ENCODE measurements around the gene PLAAT4. TPM values are rescaled to one million over a fixed set of nuclear protein-coding genes. Genes with fewer than 3 reads are reported as not detected.

The PLAAT4 gene
- total RNA-seq, 1 experiment from 2014 or later = 157 TPM

- H3K36me3 Mint-ChIP-seq (ENCODE audit: insufficient read depth, unreplicated experiment) = peaks cover 67% of the 10 kb centered on the region
- BruUV-seq (replicated peaks) = no TSS peak
- H3K27ac Mint-ChIP-seq (ENCODE audit: unreplicated experiment) = peak overlapping the region; percentile 61
- intact Hi-C loops (cut with micrococcal nuclease; ENCODE audit: unreplicated experiment) = loop anchor here (2.0 to 5.0 kb wide), 2 partner anchors 45 to 88 kb away; partner anchors contain the start of gene PLAAT3
- H3K4me1 Mint-ChIP-seq (ENCODE audit: low read depth, unreplicated experiment) = peaks cover 65% of the 10 kb centered on the region
- H3K9me3 Mint-ChIP-seq (ENCODE audit: low read depth, unreplicated experiment) = no peaks in the 10 kb centered on the region
- peak overlapping the region; percentile 17 for H3K4me3 Mint-ChIP-seq (ENCODE audit: low read depth, unreplicated experiment)
- CTCF ChIA-PET = interaction anchor here (0.6 to 1.8 kb wide), 7 partner anchors 10 to 88 kb away, joined by 3 to 8 read pairs (median 3); partner anchors contain the start of gene PLAAT4
- no peak for TF ChIP-seq CTCF (IDR thresholded peaks at IDR 0.05; ENCODE audit: unreplicated experiment)
- DNase-seq = peak; percentile 62
- H3K27me3 Mint-ChIP-seq (ENCODE audit: unreplicated experiment) = no peaks in the 10 kb centered on the region
Measured at GRCh38 chr11:63567044-63567840, 30.6 kb downstream of the PLAAT4 start.

DNA sequence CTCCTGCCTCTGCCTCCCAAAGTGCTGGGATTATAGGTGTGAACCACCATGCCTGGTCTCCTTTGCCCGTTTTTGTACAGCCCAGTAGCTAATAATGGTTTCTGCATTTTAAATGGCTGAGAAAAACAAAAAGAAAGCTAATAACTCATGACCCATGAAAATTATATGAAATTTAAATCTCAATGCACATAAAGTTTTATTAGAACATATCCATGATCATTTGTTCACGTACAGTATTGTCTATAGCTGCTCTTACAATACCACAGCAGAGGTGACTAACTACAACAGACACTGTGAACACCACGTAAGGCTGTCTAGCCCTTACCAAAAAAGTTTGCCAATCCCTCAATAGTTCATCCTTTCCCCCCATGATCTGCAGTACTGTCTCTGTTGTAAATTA is 33.0 kb downstream of the PLAAT4 start:
- no peak for DNase-seq
- Mint-ChIP-seq H3K36me3 (ENCODE audit: insufficient read depth, unreplicated experiment) (peaks cover 79% of the 10 kb centered on the region), H3K27me3 (ENCODE audit: unreplicated experiment) (no peaks in the 10 kb centered on the region), H3K27ac (ENCODE audit: unreplicated experiment) (peak overlapping the region; percentile 61), H3K4me1 (ENCODE audit: low read depth, unreplicated experiment) (peaks cover 74% of the 10 kb centered on the region), H3K9me3 (ENCODE audit: low read depth, unreplicated experiment) (no peaks in the 10 kb centered on the region), H3K4me3 (ENCODE audit: low read depth, unreplicated experiment) (peak overlapping the region; percentile 12)
- CTCF ChIA-PET = no interaction called here
- no TSS peak for BruUV-seq (replicated peaks)
- TF ChIP-seq CTCF (IDR thresholded peaks at IDR 0.05; ENCODE audit: unreplicated experiment) = no peak
- intact Hi-C loops (cut with micrococcal nuclease; ENCODE audit: unreplicated experiment) = loop anchor here (5.0 kb wide), 1 partner anchor 43 kb away; the partner anchor contains the start of gene PLAAT3

DNA sequence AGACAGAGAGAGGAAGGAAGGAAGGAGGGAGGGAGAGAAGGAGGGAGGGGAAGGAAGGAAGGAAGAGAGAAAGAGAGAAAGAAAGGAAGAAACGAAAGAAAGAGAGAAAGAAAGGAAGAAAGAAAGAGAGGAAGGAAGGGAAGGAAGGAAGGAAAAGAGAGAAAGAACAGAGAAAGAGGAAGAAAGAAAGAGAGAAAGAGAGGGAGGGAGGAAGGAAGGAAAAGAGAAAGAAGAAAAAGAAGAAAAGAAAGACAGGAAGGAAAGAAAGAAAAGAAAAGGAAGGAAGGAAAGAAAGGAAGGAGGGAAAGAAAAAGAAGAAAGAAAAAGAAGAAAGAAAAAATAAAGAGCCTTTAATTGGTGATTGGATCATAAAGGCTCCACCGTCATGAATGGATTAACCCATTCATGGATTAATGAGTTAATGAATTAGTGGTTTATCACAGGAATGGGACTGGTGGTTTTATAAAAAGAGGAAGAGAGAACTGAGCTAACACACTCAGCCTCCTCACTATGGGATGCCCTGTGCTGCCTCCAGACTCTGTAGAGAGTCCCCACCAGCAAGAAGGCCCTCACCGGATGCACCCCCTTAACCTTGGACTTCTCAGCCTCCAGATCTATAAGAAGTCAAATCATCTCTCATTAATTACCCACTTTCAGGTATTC is 35.5 kb downstream of the PLAAT4 start:
- Mint-ChIP-seq H3K27me3 (ENCODE audit: unreplicated experiment) (no peaks in the 10 kb centered on the region), H3K9me3 (ENCODE audit: low read depth, unreplicated experiment) (no peaks in the 10 kb centered on the region), H3K4me3 (ENCODE audit: low read depth, unreplicated experiment) (no peak overlapping the region), H3K27ac (ENCODE audit: unreplicated experiment) (peak overlapping the region; percentile 72), H3K36me3 (ENCODE audit: insufficient read depth, unreplicated experiment) (peaks cover 89% of the 10 kb centered on the region), H3K4me1 (ENCODE audit: low read depth, unreplicated experiment) (peaks cover 79% of the 10 kb centered on the region)
- intact Hi-C loops (cut with micrococcal nuclease; ENCODE audit: unreplicated experiment) = no loop called here
- CTCF ChIA-PET = no interaction called here
- no peak for DNase-seq
- BruUV-seq (replicated peaks) = TSS peak; percentile 11
- no peak for TF ChIP-seq CTCF (IDR thresholded peaks at IDR 0.05; ENCODE audit: unreplicated experiment)

GRCh38 chr11:63573881-63574855 is 37.6 kb downstream of the PLAAT4 start:
- Mint-ChIP-seq H3K27me3 (ENCODE audit: unreplicated experiment) (no peaks in the 10 kb centered on the region), H3K36me3 (ENCODE audit: insufficient read depth, unreplicated experiment) (peaks cover 94% of the 10 kb centered on the region), H3K27ac (ENCODE audit: unreplicated experiment) (peak overlapping the region; percentile 76), H3K4me1 (ENCODE audit: low read depth, unreplicated experiment) (peaks cover 78% of the 10 kb centered on the region), H3K9me3 (ENCODE audit: low read depth, unreplicated experiment) (no peaks in the 10 kb centered on the region), H3K4me3 (ENCODE audit: low read depth, unreplicated experiment) (peak overlapping the region; percentile 41)
- peak; percentile 47 for DNase-seq
- BruUV-seq (replicated peaks) = no TSS peak
- TF ChIP-seq CTCF (IDR thresholded peaks at IDR 0.05; ENCODE audit: unreplicated experiment) = no peak
- intact Hi-C loops (cut with micrococcal nuclease; ENCODE audit: unreplicated experiment) = no loop called here
- CTCF ChIA-PET = interaction anchor here (0.7 to 2.2 kb wide), 3 partner anchors 9 to 21 kb away, joined by 3 to 8 read pairs (median 8); no protein-coding TSS in a partner anchor
